ENCODE data around the gene ALG14. TPM values are rescaled to one million over a fixed set of nuclear protein-coding genes. Genes with fewer than 3 reads are reported as not detected.

Gene ALG14
- total and polyA plus RNA-seq, 4 donors = 0.50 to 3.2 (median 1.8) TPM

DNA sequence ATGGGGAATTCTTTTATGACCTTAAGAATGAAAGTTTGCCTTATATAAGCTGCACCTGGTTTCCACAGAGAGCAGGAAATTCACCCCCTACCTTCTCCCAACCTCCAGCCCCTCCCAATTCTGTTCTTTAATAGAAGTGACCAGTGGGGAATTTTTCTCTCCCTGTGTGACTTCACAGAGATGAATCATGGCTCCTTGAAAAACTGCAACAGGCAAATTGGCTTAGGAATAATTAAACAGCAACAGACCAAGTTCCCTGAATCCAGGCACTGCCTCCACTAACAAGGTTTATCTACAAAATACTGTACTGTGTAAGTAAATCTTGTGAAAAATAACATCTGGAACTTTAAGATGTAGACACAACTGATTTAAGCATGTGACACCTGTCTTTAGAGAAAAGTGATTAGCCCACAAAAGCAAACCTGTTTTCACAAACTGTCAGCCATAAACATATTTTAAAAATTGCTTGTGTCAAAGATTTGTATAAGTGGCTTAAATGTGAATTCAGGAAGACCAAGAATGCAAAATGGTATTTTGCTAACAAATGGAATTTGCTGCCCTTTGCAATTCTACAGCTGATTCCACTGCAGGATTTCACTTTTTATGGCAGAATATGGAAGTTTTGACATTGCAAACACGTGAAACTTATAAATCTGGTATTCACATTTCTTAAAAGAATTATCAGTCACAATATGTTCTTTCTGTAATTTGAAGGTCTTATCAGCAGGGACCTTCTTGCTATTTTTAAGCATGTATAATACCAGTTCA is 54.0 kb downstream of the ALG14 start:
- intact Hi-C loops (cut with DNase I) = loop anchor here in 1 of 2 donors (5.0 kb wide), 1 partner anchor 41 kb away; no protein-coding TSS in a partner anchor

DNA sequence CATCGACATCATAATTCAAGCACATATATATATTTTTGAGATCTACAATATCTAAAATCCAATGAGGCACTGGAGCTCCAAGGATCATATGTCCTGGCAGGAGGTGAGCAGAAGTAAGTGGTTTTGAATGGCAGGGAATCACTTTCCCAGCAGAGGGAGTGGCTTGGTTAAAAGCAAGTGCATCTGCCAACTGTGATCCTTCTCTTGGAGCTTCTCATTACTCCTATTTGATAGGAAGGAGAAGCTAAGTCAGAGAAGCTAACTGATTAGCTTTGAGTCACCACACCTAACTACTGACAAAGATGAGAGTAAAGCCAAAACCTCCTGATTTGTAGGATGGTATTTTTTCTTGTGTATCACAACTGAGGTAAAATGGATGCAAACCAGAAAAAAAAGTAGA is 55.0 kb downstream of the ALG14 start:
- ATAC-seq (ENCODE audit: low FRiP score) = no peak
- Histone ChIP-seq H3K4me1 (ENCODE audit: control insufficient read depth in 1 of 2, insufficient read depth in 2 of 2, low read length in 2 of 2) (peaks cover 4 to 9% of the 10 kb centered on the region in 2 donors), H3K27me3 (ENCODE audit: control insufficient read depth in 1 of 2, insufficient read depth in 2 of 2, low read length in 1 of 2) (no peaks in the 10 kb centered on the region), H3K9me3 (ENCODE audit: control insufficient read depth, low read length) (no peaks in the 10 kb centered on the region), H3K36me3 (ENCODE audit: control insufficient read depth in 1 of 2, insufficient read depth in 2 of 2, low read length in 1 of 2) (no peaks in the 10 kb centered on the region), H3K27ac (ENCODE audit: low read depth in 1 of 2, low read length in 2 of 2) (no peak overlapping the region), H3K4me3 (ENCODE audit: low read length in 2 of 2) (no peak overlapping the region)
- intact Hi-C loops (cut with DNase I) = loop anchor here in 1 of 2 donors (5.0 kb wide), 1 partner anchor 40 kb away; no protein-coding TSS in a partner anchor
- 95 to 96% methylated on average over 1 of the region's 1 CpG for WGBS, 2 donors
- no peak for DNase-seq

More for the DNA sequence above, 54.0 kb downstream of the ALG14 start:
- DNase-seq = no peak
- no peak for ATAC-seq (ENCODE audit: low FRiP score)
- no peaks in the 10 kb centered on the region for H3K9me3 ChIP-seq (ENCODE audit: control insufficient read depth, low read length)
- no peaks in the 10 kb centered on the region for H3K36me3 ChIP-seq (ENCODE audit: control insufficient read depth in 1 of 2, insufficient read depth in 2 of 2, low read length in 1 of 2)
- 20 to 21% methylated on average over 1 of the region's 1 CpG for WGBS, 2 donors
- H3K4me1 ChIP-seq (ENCODE audit: control insufficient read depth in 1 of 2, insufficient read depth in 2 of 2, low read length in 2 of 2) = peaks cover 5 to 9% of the 10 kb centered on the region in 2 donors
- no peak overlapping the region for H3K4me3 ChIP-seq (ENCODE audit: low read length in 2 of 2)
- no peak overlapping the region for H3K27ac ChIP-seq (ENCODE audit: low read depth in 1 of 2, low read length in 2 of 2)
- no peaks in the 10 kb centered on the region for H3K27me3 ChIP-seq (ENCODE audit: control insufficient read depth in 1 of 2, insufficient read depth in 2 of 2, low read length in 1 of 2)

DNA sequence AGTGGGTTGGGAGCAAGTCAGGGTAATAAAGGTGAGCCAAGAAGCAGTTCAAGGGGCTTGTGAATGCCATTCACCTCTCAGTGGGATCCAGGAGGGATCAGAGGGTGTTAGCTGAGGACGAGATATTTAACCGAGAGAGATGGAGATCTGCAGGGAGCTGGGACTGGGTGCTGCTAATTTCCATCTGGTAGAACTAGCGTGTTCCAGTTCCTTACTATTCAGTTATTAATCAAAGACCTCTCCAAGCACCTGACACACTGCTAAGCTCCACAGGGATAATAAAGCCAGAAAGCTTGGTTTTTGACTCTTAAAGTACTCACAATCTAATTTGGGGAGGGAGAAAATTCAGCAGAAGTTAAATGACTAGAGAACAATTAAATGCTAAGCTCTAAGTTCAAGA is 57.7 kb downstream of the ALG14 start:
- no peaks in the 10 kb centered on the region for H3K36me3 ChIP-seq (ENCODE audit: control insufficient read depth in 1 of 2, insufficient read depth in 2 of 2, low read length in 1 of 2)
- no peak overlapping the region for H3K4me3 ChIP-seq (ENCODE audit: low read length in 2 of 2)
- ATAC-seq (ENCODE audit: low FRiP score) (no peak), DNase-seq (no peak)
- H3K4me1 ChIP-seq (ENCODE audit: control insufficient read depth in 1 of 2, insufficient read depth in 2 of 2, low read length in 2 of 2) = peaks cover 0 to 5% of the 10 kb centered on the region in 2 donors
- intact Hi-C loops (cut with DNase I) = loop anchor here in 1 of 2 donors (5.0 kb wide), 1 partner anchor 38 kb away; no protein-coding TSS in a partner anchor
- no peak overlapping the region for H3K27ac ChIP-seq (ENCODE audit: low read depth in 1 of 2, low read length in 2 of 2)
- H3K27me3 ChIP-seq (ENCODE audit: control insufficient read depth in 1 of 2, insufficient read depth in 2 of 2, low read length in 1 of 2) = no peaks in the 10 kb centered on the region
- no peaks in the 10 kb centered on the region for H3K9me3 ChIP-seq (ENCODE audit: control insufficient read depth, low read length)
- WGBS, 2 donors = 67 to 74% methylated on average over 3 of the region's 3 CpGs

DNA sequence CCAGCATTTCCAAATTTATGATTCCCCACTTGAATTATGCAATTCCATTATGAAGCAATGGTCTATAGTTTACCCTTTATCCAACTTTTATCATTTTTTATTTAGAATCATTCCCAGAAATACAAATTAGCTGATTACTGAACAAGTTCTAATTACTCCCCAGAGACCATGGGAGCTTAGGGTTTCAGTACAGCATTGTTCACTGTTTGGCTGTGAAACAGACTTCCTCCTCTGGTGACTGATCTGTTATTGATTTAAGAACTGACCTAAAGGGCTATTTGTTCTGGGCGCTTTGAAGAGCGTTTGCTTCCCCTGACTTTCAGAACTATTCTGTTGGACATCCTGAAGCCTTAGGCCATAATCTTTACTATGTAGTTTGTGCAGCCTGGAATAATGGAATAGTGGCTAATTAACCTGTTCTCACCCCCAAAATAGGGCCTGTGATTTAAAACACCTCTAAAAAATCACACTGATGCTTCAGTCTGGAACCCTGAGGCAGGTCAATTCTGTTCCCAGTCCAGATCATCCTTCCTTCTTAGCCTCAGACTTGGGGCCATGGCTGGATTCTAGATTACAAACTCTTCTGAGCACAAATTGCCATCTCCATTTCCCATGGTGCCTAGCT is 58.7 kb downstream of the ALG14 start:
- Histone ChIP-seq H3K4me1 (ENCODE audit: control insufficient read depth in 1 of 2, insufficient read depth in 2 of 2, low read length in 2 of 2) (peaks cover 0 to 5% of the 10 kb centered on the region in 2 donors), H3K27me3 (ENCODE audit: control insufficient read depth in 1 of 2, insufficient read depth in 2 of 2, low read length in 1 of 2) (no peaks in the 10 kb centered on the region), H3K36me3 (ENCODE audit: control insufficient read depth in 1 of 2, insufficient read depth in 2 of 2, low read length in 1 of 2) (no peaks in the 10 kb centered on the region), H3K27ac (ENCODE audit: low read depth in 1 of 2, low read length in 2 of 2) (no peak overlapping the region), H3K4me3 (ENCODE audit: low read length in 2 of 2) (no peak overlapping the region), H3K9me3 (ENCODE audit: control insufficient read depth, low read length) (no peaks in the 10 kb centered on the region)
- ATAC-seq (ENCODE audit: low FRiP score) (peak; percentile 84), DNase-seq (no peak)
- intact Hi-C loops (cut with DNase I) = loop anchor here in 1 of 2 donors (5.0 kb wide), 1 partner anchor 42 kb away; no protein-coding TSS in a partner anchor
- 49 to 55% methylated on average over 2 of the region's 2 CpGs for WGBS, 2 donors

DNA sequence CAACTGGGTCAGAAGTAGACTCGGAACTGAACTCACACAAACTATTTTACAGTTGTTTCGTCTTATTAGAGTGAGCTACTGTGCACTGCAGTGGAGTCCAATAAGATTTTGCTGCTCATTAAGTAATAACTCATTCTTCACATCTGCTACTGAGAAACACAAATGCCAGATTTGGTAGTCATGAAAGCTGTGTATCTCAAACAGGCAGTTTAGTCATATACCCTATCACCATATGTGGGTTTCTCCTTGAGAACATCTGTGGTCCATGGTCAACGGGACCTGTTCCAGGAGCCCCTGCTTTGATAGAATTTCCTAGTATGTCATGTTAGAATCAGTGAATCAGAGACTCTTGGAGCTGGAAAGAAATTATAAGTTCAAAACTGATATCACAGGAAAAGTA is 60.4 kb downstream of the ALG14 start:
- H3K36me3 ChIP-seq (ENCODE audit: control insufficient read depth in 1 of 2, insufficient read depth in 2 of 2, low read length in 1 of 2) = no peaks in the 10 kb centered on the region
- no peak overlapping the region for H3K27ac ChIP-seq (ENCODE audit: low read depth in 1 of 2, low read length in 2 of 2)
- H3K4me1 ChIP-seq (ENCODE audit: control insufficient read depth in 1 of 2, insufficient read depth in 2 of 2, low read length in 2 of 2) = peaks cover 0 to 8% of the 10 kb centered on the region in 2 donors
- no peak overlapping the region for H3K4me3 ChIP-seq (ENCODE audit: low read length in 2 of 2)
- no peaks in the 10 kb centered on the region for H3K9me3 ChIP-seq (ENCODE audit: control insufficient read depth, low read length)
- H3K27me3 ChIP-seq (ENCODE audit: control insufficient read depth in 1 of 2, insufficient read depth in 2 of 2, low read length in 1 of 2) = no peaks in the 10 kb centered on the region
- no peak for ATAC-seq (ENCODE audit: low FRiP score)
- intact Hi-C loops (cut with DNase I) = loop anchor here in 1 of 2 donors (5.0 kb wide), 1 partner anchor 40 kb away; no protein-coding TSS in a partner anchor
- 87 to 88% methylated on average over 3 of the region's 3 CpGs for WGBS, 2 donors
- DNase-seq = no peak

DNA sequence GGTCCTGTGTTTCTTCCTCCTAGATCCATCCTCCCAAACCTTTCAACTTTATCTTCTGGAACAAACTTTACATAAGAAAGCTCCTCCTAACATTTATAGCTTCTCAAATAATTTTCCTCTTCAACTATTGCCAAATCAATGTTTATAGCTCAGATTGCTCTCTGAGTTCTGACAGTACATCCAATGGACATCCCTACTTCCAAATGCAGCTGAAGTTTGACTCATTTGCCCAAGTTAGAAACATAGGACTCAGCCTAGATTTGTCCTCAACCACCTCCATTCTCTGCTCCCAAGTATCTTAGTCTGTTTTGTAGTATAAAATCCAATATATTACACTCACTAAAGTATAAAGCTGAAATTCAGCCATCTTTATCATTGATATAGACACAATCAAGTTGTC is 62.6 kb downstream of the ALG14 start:
- H3K9me3 ChIP-seq (ENCODE audit: control insufficient read depth, low read length) = no peaks in the 10 kb centered on the region
- no peak overlapping the region for H3K27ac ChIP-seq (ENCODE audit: low read depth in 1 of 2, low read length in 2 of 2)
- H3K27me3 ChIP-seq (ENCODE audit: control insufficient read depth in 1 of 2, insufficient read depth in 2 of 2, low read length in 1 of 2) = no peaks in the 10 kb centered on the region
- DNase-seq = no peak
- no peak for ATAC-seq (ENCODE audit: low FRiP score)
- intact Hi-C loops (cut with DNase I) = loop anchor here in 1 of 2 donors (5.0 kb wide), 1 partner anchor 38 kb away; no protein-coding TSS in a partner anchor
- H3K4me1 ChIP-seq (ENCODE audit: control insufficient read depth in 1 of 2, insufficient read depth in 2 of 2, low read length in 2 of 2) = peaks cover 0 to 5% of the 10 kb centered on the region in 2 donors
- no peaks in the 10 kb centered on the region for H3K36me3 ChIP-seq (ENCODE audit: control insufficient read depth in 1 of 2, insufficient read depth in 2 of 2, low read length in 1 of 2)
- H3K4me3 ChIP-seq (ENCODE audit: low read length in 2 of 2) = no peak overlapping the region

DNA sequence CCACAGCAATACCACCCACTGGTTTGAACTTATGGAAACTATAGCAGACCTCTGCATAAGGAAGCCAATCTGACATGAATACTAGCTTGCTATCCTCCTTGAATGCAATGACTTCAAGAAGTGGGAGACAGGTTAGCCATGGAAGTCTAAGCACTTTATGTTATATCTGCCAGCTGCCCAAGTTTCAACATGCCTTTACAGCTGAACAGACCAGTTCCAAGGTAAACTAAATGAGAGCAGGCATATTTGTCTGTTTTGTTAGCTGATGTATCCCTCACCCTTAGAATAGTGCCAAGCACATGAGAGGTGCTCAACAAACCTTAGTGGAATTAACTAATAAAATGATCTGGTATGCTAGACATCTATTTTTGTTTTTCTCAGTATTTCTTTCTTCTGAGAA is 65.1 kb downstream of the ALG14 start:
- H3K27me3 ChIP-seq (ENCODE audit: control insufficient read depth in 1 of 2, insufficient read depth in 2 of 2, low read length in 1 of 2) = no peaks in the 10 kb centered on the region
- intact Hi-C loops (cut with DNase I) = no loop called here
- no peaks in the 10 kb centered on the region for H3K9me3 ChIP-seq (ENCODE audit: control insufficient read depth, low read length)
- H3K27ac ChIP-seq (ENCODE audit: low read depth in 1 of 2, low read length in 2 of 2) = no peak overlapping the region
- H3K4me1 ChIP-seq (ENCODE audit: control insufficient read depth in 1 of 2, insufficient read depth in 2 of 2, low read length in 2 of 2) = peaks cover 0 to 5% of the 10 kb centered on the region in 2 donors
- ATAC-seq (ENCODE audit: low FRiP score) = no peak
- no peak for DNase-seq
- no peak overlapping the region for H3K4me3 ChIP-seq (ENCODE audit: low read length in 2 of 2)
- no peaks in the 10 kb centered on the region for H3K36me3 ChIP-seq (ENCODE audit: control insufficient read depth in 1 of 2, insufficient read depth in 2 of 2, low read length in 1 of 2)

DNA sequence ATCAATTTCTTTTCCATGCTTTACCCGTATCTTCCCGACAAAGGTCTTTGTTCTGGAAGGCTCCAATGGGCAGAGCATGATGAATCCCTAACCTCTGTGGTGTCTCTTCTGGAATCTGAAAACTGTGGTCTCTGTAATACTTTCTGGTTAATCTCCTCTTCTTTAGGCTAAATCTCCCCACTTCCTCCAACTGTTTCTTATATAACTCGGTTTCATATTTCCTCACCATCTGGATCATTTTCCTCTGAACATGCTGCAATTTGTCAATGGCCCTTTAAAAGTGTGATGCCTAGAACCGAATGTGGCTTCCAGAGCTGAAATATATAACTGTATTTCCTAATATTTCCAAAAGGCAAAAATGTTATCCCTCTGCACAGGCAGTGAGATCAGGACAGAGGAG is 66.1 kb downstream of the ALG14 start:
- no peak overlapping the region for H3K27ac ChIP-seq (ENCODE audit: low read depth in 1 of 2, low read length in 2 of 2)
- intact Hi-C loops (cut with DNase I) = no loop called here
- ATAC-seq (ENCODE audit: low FRiP score) (no peak), DNase-seq (no peak)
- H3K4me3 ChIP-seq (ENCODE audit: low read length in 2 of 2) = no peak overlapping the region
- 71 to 80% methylated on average over 4 of the region's 4 CpGs for WGBS, 2 donors
- H3K27me3 ChIP-seq (ENCODE audit: control insufficient read depth in 1 of 2, insufficient read depth in 2 of 2, low read length in 1 of 2) = no peaks in the 10 kb centered on the region
- peaks cover 0 to 5% of the 10 kb centered on the region in 2 donors for H3K4me1 ChIP-seq (ENCODE audit: control insufficient read depth in 1 of 2, insufficient read depth in 2 of 2, low read length in 2 of 2)
- no peaks in the 10 kb centered on the region for H3K9me3 ChIP-seq (ENCODE audit: control insufficient read depth, low read length)
- H3K36me3 ChIP-seq (ENCODE audit: control insufficient read depth in 1 of 2, insufficient read depth in 2 of 2, low read length in 1 of 2) = no peaks in the 10 kb centered on the region

Data from aorta (tissue), 5 donors.